HepG2 (cell line): ENCODE measurements around the gene ATG9A. TPM values are rescaled to one million over a fixed set of nuclear protein-coding genes. Genes with fewer than 3 reads are reported as not detected.

ENCODE experiments used
- AGO2 ChIP-seq: fragments of 200-400 bp; formaldehyde crosslinking; optimal IDR thresholded peaks from 2 replicates; pipeline ENCODE3; 2017; ENCODE audit warnings: mild to moderate bottlenecking, low read depth, low read length, moderate library complexity
- BATF2 ChIP-seq: sonication (generic); formaldehyde crosslinking; IDR thresholded peaks from 2 replicates; pipeline ENCODE4 v1.8.0; 2022; ENCODE audit warnings: mild to moderate bottlenecking, missing genetic modification reagents, moderate library complexity
- CEBPG ChIP-seq: IDR thresholded peaks from 2 replicates; pipeline ENCODE4 v1.6.1; 2016
- DR1 ChIP-seq: sonication (generic); formaldehyde crosslinking; IDR thresholded peaks from 2 replicates; pipeline ENCODE4 v1.8.0; 2021; ENCODE audit warnings: mild to moderate bottlenecking, missing genetic modification reagents, inconsistent platforms
- KLF9 ChIP-seq: IDR thresholded peaks from 2 replicates; pipeline ENCODE4 v1.6.1; 2016; ENCODE audit warnings: low read depth
- MLLT10 ChIP-seq: sonication (generic); formaldehyde crosslinking; IDR thresholded peaks from 2 replicates; pipeline ENCODE4 v1.4.0; 2020; ENCODE audit warnings: missing genetic modification reagents
- NFE2L2 ChIP-seq: fragments of 150-350 bp; IDR thresholded peaks from 2 replicates; pipeline ENCODE4 v1.6.1; 2014; ENCODE audit warnings: low read length
- NR2F6 ChIP-seq, 2 experiments: IDR thresholded peaks; 2 replicates each; pipeline ENCODE4 v1.6.1; 2016; ENCODE audit warnings: antibody characterized with exemption in 1 of 2, mild to moderate bottlenecking in 1 of 2
- ONECUT2 ChIP-seq: sonication (generic); formaldehyde crosslinking; IDR thresholded peaks from 2 replicates; pipeline ENCODE4 v1.4.0; 2020; ENCODE audit warnings: missing genetic modification reagents
- SETDB1 ChIP-seq: sonication (generic); formaldehyde crosslinking; IDR thresholded peaks from 2 replicates; pipeline ENCODE4 v1.5.1; 2020; ENCODE audit warnings: missing genetic modification reagents, mild to moderate bottlenecking, borderline replicate concordance
- SNAPC2 ChIP-seq: sonication (generic); formaldehyde crosslinking; IDR thresholded peaks from 2 replicates; pipeline ENCODE4 v1.8.1; 2022; ENCODE audit warnings: mild to moderate bottlenecking, missing genetic modification reagents
- TFDP2 ChIP-seq: sonication (generic); formaldehyde crosslinking; IDR thresholded peaks from 2 replicates; pipeline ENCODE4 v1.4.0; 2020; ENCODE audit warnings: missing genetic modification reagents
- ZFP37 ChIP-seq: sonication (generic); formaldehyde crosslinking; IDR thresholded peaks from 2 replicates; pipeline ENCODE4 v1.4.0; 2020; ENCODE audit warnings: missing genetic modification reagents, borderline replicate concordance
- ZNF138 ChIP-seq: sonication (generic); formaldehyde crosslinking; IDR thresholded peaks from 2 replicates; pipeline ENCODE4 v1.5.0; 2020; ENCODE audit warnings: mild to moderate bottlenecking, low read depth, missing genetic modification reagents
- ZNF24 ChIP-seq: fragments of 450-650 bp; IDR thresholded peaks from 2 replicates; pipeline ENCODE4 v1.6.1; 2017; ENCODE audit warnings: antibody characterized with exemption, mild to moderate bottlenecking
- ZNF282 ChIP-seq: fragments of 450-650 bp; IDR thresholded peaks from 2 replicates; pipeline ENCODE4 v1.6.1; 2018; ENCODE audit not compliant: partially characterized antibody
- ZNF574 ChIP-seq: sonication (generic); formaldehyde crosslinking; IDR thresholded peaks from 2 replicates; pipeline ENCODE4 v1.4.0; 2020; ENCODE audit warnings: missing genetic modification reagents
- ZNF609 ChIP-seq: sonication (generic); formaldehyde crosslinking; IDR thresholded peaks from 2 replicates; pipeline ENCODE4 v1.4.0; 2020; ENCODE audit warnings: mild to moderate bottlenecking, missing genetic modification reagents, borderline replicate concordance
- ZNF780A ChIP-seq: sonication (generic); formaldehyde crosslinking; IDR thresholded peaks from 2 replicates; pipeline ENCODE4 v1.8.0; 2022; ENCODE audit warnings: mild to moderate bottlenecking, missing genetic modification reagents, moderate library complexity
- ZSCAN20 ChIP-seq: sonication (generic); formaldehyde crosslinking; IDR thresholded peaks from 2 replicates; pipeline ENCODE4 v1.4.0; 2020; ENCODE audit warnings: missing genetic modification reagents, mild to moderate bottlenecking, borderline replicate concordance
- ZSCAN31 ChIP-seq: sonication (generic); formaldehyde crosslinking; IDR thresholded peaks from 2 replicates; pipeline ENCODE4 v1.5.0; 2020; ENCODE audit warnings: low read depth, mild to moderate bottlenecking, missing genetic modification reagents
- polyA plus RNA-seq, 8 experiments: library from polyadenylated mRNA; depleted of rRNA in 3 of 8; stranded (reverse) in 7 of 8; unstranded in 1 of 8; fragments of >200 nt; fragmentation: Illumina TruSeq in 4 of 8; extraction: Trizol in 4 of 8; gene quantifications; 2 replicates each; pipeline versions ENCODE4 v1.2.1 to v1.2.3, GENCODE V29; 2011 to 2016; ENCODE audit warnings: low read depth in 4 of 8, missing spikeins in 1 of 8, mixed read lengths in 1 of 8; ENCODE audit not compliant: insufficient read depth in 1 of 8
- total RNA-seq, 5 experiments: library from RNA; depleted of rRNA; stranded (reverse); fragments of >200 nt; fragmentation: Illumina TruSeq; extraction: Trizol; gene quantifications; 2 replicates each; pipeline ENCODE4 v1.2.3, GENCODE V29; 2016; ENCODE audit warnings: low read depth in 1 of 5

Gene ATG9A
- total and polyA plus RNA-seq, 2 of the 13 experiments (the other 11 are each of a cell fraction or from before 2014, with no cell fraction given): 35.0 to 131 TPM

GRCh38 chr2:219206328-219207133 is 22.9 kb downstream of the ATG9A start, which contains the start of gene ZFAND2B (continued):
- TF ChIP-seq ZNF609 (CRISPR knock-in tag) (no peak), ZSCAN20 (peak; percentile 63; the same call in 1 of the 2 replicates), AGO2 (peak; percentile 99), ZSCAN31 (CRISPR knock-in tag) (peak; percentile 40; the same call in 1 of the 2 replicates), CEBPG (CRISPR knock-in tag) (no peak; the same call in 1 of the 2 replicates), ZNF282 (no peak), ONECUT2 (CRISPR knock-in tag) (no peak), ZFP37 (CRISPR knock-in tag) (peak; percentile 69; the same call in 1 of the 2 replicates), DR1 (CRISPR knock-in tag) (no peak), TFDP2 (CRISPR knock-in tag) (peak; percentile 36; the same call in 1 of the 2 replicates), ZNF138 (CRISPR knock-in tag) (no peak; the same call in 1 of the 2 replicates), SETDB1 (CRISPR knock-in tag) (no peak), NR2F6 (IDR thresholded peaks at IDR 0.05) (no peak), NR2F6 (CRISPR knock-in tag; IDR thresholded peaks at IDR 0.05) (peak; percentile 23; the same call in 1 of the 2 replicates), NFE2L2 (no peak), MLLT10 (CRISPR knock-in tag) (no peak), BATF2 (CRISPR knock-in tag) (no peak), SNAPC2 (CRISPR knock-in tag) (peak; percentile 92), ZNF574 (CRISPR knock-in tag) (peak; percentile 75; the same call in 1 of the 2 replicates), ZNF24 (no peak), KLF9 (CRISPR knock-in tag) (no peak), ZNF780A (0 out of 2 replicates have a peak, but pooled peaks have one; percentile 31)
